ELF-1 (cell line): Measurements from ENCODE around the gene GPAT3.
"Not testable (repeated sequence)": the region's sequence is repeated elsewhere in the genome, so short reads cannot be mapped to it uniquely, and the experiment has no call there.

ENCODE experiments used
- DNase-seq: peaks from one replicate; pipeline ENCODE4 v3.0.0-alpha.2; 2016; ENCODE audit warnings: low read depth, low spot score

The GPAT3 gene

GRCh38 chr4:83552083-83552482, 16.2 kb downstream of the GPAT3 start:
- DNase-seq: peak; percentile 56

DNA sequence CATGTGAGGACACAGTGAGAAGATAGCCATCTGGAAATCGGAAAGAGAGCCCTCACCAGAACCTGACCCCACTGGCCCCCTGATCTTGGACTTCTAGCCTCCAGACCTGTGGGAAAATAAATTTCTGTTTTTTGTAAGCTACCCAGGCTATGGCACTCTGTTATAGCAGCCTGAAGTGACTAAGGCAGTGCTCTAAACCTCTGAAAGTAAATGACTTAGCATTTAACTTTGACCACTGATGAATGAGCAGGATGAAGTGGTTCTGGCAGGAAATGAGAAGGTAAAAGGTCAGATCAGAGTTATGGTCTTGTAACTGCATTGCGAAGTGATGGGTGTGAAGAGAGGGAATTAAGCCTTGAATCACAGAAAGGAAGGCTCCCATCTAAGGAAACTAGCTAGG, 17.0 kb downstream of the GPAT3 start:
- DNase-seq: no peak

- DNase-seq: no peak
Observed at GRCh38 chr4:83556006-83556707, 20.2 kb downstream of the GPAT3 start.

- DNase-seq: no peak
Observed at GRCh38 chr4:83556816-83557215, 20.9 kb downstream of the GPAT3 start.

GRCh38 chr4:83558059-83558653, 22.2 kb downstream of the GPAT3 start:
- DNase-seq: no peak

- no peak for DNase-seq
Observed at GRCh38 chr4:83558680-83559079, 22.8 kb downstream of the GPAT3 start.

DNA sequence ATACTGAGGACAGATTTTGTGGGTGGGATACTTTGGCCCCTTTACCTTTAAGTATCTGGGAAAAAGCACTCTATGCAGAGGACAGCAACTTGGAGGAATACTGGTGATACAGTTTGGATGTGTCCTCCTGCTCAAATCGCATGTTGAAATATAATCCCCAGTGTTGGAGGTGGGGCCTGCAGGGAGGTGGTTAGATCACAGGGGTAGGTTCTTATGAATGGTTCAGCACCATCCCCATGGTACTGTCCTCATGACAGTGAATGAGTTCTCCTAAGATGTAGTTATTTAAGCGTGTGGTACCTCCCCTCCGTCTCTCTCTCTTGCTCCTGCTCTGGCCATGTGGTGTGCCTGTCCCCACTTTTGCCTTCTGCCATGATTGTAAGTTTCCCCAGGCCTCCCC, 24.6 kb downstream of the GPAT3 start:
- DNase-seq: no peak

- DNase-seq: no peak
Observed at GRCh38 chr4:83561381-83561780, 25.5 kb downstream of the GPAT3 start.

DNA sequence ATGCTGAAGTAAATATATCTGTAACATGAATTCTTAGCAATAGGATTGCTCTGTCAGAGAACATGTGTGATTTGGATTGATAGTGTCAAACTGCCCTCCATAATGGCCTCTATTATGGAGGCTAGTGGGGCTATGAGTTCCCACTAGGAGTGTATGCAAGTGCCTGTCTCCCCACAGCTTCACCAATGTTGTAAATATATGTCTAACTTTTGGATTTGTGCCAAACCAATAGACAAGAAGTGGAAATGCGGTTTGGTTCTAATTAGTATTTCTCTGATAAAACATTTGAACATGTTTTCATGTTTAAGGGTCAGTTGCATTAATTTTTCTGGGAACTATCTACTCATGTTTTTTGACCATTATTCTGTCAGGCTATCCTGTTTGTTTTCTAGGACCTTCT, 28.1 kb downstream of the GPAT3 start:
- DNase-seq: no peak

DNA sequence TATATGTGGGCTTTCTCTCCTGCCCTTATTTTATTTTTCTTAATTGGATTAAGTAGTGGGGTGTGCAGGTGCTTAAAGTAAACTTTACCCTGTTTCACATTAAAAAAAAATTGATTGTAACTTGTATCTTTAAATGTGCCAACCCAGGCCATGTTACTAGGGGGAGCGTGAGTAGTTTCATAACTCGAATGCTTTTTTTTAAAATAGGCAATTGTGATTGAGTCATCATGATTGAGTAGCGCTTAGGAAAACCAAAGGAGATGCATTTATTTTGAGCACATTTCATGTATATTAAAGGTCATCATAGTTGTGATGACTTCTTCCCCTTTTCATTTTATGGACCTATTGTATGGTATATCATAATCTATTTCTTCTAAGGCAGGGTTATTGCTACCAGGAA, 32.2 kb downstream of the GPAT3 start:
- DNase-seq: no peak

DNA sequence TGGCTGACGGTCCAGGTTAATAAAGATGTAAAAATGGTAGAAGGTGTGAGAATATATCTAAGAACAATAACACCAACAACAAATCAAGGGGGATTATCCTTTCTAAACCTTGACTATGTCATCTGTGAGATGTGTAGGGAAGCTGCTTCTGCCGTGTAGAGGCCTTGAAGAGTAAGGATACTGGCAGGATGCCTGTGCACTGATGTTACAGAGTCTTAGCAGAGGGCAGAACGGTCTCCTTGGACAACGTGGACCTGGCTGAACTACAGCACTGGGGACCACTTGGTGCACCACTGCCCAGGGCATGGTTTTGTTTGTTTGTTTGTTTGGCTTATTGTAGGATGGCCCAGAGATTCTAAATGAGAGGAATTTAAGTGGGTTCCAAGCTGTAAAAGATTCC, 33.5 kb downstream of the GPAT3 start:
- DNase-seq: no peak

- DNase-seq: no peak
Observed at GRCh38 chr4:83569987-83570386, 34.1 kb downstream of the GPAT3 start.

DNA sequence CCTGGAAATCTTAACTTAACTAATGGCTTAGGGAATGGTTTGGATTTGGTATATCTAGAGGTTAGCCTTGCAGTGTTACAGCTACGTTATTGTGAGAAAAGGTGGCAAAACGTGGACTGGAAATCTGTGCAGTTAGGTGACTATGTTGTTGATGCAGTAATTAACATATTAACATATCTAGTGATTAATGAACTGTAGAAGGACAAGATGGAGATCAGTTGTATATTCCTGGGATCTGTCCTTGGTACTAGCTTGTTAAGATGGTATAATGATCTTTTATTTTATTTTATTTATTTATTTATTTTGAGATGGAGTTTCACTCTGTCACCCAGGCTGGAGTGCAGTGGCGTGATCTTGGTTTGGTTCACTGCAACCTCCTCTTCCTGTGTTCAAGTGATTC, 36.9 kb downstream of the GPAT3 start:
- DNase-seq: no peak

DNA sequence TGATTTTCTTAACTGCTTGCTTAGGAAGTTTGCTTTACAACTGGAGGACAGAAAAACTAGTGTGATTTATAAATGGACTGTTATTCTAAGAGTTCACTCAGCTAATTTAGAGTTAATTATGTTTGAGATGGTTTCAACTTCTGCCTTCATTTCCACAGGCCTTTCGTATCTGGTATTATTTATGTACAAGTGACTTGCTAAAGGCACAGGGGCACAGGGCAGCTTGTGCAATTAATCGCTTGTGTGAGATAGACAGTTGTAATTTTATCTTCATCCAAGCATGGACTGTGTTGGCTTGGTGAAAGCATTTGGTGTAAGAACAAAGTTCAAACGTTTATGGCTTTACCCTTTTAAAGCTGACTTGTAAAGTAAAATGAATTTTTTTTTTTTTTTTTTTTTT, 38.3 kb downstream of the GPAT3 start:
- no peak for DNase-seq

GRCh38 chr4:83576237-83576636, 40.3 kb downstream of the GPAT3 start:
- DNase-seq: not testable (repeated sequence)

GRCh38 chr4:83581411-83582288, 45.7 kb downstream of the GPAT3 start:
- no peak for DNase-seq

- DNase-seq: no peak
Observed at GRCh38 chr4:83582289-83582785, 46.4 kb downstream of the GPAT3 start.

- DNase-seq: no peak
Observed at GRCh38 chr4:83585982-83586508, 50.1 kb downstream of the GPAT3 start.

DNA sequence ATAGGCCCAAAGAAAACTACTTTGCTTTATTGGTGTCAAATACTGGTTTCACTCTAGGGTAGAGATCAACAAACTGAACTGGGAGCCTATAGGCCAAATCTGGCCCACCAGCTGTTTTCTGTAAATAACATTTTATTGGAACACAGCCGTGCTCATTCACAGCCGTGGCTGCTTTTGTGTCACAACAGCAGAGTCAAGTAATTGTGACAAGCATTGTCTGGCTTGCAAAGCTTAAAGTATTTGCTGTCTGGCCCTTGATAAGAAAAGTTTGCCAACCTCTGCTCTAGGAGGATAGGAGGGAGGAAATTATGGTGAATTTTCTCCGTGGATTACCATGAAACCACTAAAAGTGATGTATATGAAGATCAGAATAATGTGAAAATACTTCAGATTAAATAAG, 53.4 kb downstream of the GPAT3 start:
- DNase-seq: no peak

GRCh38 chr4:83591056-83591455, 55.1 kb downstream of the GPAT3 start:
- DNase-seq: no peak

- DNase-seq: no peak
Observed at GRCh38 chr4:83591730-83592129, 55.8 kb downstream of the GPAT3 start.

GRCh38 chr4:83599183-83599582, 63.3 kb downstream of the GPAT3 start:
- no peak for DNase-seq
